ENCODE data around the gene FBXW8.

Gene FBXW8

DNA sequence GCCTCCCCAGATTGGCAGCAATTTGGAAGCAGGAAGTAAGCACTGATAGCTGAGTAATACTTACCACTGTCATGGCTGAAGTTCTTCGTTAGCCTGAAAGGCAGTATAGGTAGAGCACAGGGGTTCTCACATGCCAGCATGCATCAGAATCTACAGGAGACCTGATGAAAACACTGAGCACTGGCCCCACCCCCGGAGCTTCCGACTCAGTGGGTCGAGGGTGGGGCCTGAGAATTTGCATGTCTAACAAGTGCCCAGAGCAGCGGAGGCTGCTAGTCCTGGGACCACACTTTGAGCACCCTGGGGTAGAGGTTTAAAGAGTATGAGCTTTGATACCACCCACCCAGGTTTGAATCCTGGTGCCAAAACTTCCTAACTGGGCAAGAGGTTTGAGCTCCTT, 89.6 kb downstream of the FBXW8 start:
- no peak for DNase-seq

DNA sequence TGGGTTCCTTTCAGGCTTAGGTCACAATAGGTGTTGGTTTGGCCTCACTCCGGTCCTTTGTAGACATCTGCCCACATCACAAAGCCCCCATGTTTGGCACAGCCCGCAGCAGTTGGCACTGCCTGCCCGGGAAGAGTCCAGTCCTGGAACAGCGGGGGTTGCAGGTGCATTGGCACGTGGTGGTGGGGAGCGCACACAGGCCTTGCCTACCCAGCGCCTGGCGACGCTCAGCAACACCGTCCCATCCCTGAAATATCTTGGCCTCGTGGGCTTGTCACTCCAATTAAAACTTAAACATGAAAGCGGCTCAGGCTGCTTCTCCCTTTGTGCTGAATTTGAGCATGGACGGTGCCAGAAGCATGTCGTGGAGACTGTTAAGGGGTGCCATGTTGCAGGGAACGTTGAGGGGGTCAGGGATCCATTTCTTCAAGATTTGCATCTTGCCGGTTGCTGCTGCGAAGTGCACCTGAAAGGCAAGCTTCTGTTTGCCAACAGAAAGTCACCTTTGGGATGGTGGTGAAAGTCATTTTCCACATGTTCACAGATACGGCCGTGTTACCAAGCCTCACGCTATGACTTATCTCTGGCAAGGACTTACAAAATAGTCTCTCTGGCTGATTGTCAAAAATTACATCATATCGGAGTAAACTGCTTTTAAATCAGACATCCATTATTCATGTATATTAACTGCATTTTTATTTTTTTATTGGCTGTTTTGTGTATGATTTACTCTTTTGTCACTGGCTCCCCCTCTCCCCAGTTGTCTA, 91.5 kb downstream of the FBXW8 start:
- no peak for DNase-seq

GRCh38 chr12:117003883-117004404, 93.2 kb downstream of the FBXW8 start:
- DNase-seq, result no peak

GRCh38 chr12:117005417-117006046, 94.8 kb downstream of the FBXW8 start:
- DNase-seq, result no peak

DNA sequence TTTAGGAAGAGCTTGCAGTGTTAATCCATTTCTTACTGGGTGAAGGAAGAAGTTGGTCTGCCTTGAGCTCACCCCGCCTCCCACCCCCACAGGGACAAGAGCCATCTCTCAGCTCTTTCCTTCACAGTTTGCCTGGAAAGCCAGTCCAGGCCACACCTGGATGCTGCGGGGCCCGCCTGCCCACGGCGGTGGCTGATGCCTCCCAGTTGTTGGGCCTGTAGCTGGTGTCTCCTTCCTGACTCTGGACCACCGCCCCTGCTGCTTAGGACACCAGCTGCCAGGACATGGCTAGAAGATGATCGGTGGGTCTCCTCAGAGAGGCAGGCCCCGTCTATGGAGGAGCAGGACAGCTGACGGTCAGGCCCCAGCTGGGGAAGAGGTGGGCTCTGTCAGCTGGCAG, 95.6 kb downstream of the FBXW8 start:
- no peak for DNase-seq

- DNase-seq, result no peak
Observed at GRCh38 chr12:117007577-117007976, 96.8 kb downstream of the FBXW8 start.

GRCh38 chr12:117009759-117010158, 99.0 kb downstream of the FBXW8 start:
- no peak for DNase-seq

DNA sequence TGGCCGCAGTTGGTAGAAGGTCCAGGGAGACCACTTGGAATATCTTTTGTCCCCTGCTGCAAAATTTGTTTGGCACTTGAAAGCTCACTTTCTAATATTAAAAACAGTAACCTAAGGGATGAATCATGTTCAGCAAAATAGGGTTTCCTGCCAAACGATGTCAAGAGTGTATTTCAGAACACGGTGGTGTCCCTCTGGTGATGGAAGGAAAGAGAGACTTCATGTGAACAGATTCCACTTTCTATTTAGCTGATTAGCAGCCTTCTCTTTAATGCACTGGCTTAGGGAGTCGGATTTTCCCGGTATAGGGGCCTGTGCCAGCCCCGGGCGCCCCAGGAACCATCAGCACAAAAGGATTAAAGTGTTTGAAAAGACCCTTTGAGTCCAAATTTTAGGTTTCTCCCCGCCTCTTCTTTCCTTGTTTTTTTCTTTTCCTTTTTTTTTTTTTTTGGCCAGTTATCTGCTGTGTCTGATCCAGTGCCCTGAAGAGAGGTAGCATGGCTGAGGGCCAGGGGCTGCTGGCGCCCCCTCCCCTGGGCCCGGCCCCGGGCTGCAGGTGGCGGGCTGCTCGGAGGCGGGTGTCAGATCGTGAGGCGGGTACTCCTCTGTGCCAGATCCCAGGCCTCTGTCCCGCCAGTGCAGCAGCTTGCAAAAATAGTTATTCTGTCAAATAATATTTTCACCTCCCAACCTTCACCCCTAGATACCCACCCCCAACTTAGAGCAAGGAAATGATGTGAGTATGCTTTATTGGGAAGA, 100.1 kb downstream of the FBXW8 start:
- no peak for DNase-seq

- DNase-seq, result no peak
Observed at GRCh38 chr12:117011988-117012805, 101.4 kb downstream of the FBXW8 start.

DNA sequence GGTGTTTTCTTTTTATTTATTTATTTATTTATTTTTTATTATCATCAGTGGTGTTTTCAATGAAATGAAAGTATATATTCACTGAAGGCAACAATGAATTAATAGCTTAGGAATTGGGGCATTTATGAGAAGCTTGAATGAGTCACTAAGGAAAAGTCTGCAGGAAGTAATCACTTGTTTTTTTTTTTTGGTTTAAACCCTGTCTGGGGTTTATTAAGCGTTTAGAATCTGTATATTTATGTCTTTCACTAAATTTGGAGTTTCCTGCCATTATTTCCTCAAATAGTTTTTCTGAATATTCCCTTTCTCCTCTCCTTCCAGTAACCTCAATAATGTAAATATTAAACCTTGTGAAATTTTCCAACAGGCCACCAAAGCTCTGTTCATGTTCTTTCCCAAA, 103.0 kb downstream of the FBXW8 start:
- no peak for DNase-seq

DNA sequence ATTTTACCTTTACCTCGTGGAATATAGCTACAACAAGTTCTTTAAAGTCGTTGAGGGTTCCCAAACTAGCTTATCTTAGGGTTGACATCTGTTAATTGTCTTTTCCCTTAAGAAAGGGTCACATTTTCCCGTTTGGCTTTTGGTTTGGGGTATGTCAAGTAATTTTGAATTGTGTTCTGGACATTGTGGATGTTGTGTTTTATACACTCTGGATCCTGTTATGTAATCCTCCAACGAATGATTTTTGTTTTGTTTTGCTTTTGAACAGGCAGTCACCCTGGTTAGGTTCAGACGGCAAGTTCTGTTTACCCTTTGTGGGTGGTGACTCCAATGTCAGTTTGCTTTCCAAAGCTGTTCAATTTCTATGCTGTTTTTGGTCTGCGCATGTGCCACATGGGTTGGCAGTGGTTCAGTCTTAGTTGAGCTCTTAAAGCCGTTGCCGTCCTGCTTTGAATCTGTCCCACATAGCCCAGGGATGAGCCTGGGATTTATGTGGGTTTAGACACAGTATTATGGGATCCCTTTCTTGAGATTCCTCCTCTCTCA, 103.7 kb downstream of the FBXW8 start:
- DNase-seq, result no peak

DNA sequence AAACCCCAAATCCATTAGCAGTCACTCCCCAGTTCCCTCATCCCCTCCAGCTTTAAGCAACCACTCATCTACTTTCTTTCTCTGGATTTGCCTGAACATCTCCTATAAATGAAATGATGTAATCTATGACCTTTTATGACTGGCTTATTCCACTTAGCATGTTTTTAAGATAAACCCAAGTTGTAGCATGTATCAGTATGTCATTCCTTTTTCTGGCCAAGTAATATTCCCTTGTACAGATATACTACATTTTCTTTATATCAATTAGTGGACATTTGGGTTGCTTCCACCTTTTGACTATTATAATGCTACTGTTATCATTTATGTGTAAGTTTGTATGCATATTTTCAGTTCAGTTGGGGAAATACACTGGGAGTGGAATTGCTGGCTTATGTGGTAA, 105.1 kb downstream of the FBXW8 start:
- no peak for DNase-seq

GRCh38 chr12:117017807-117018206, 107.1 kb downstream of the FBXW8 start:
- DNase-seq, result no peak

DNA sequence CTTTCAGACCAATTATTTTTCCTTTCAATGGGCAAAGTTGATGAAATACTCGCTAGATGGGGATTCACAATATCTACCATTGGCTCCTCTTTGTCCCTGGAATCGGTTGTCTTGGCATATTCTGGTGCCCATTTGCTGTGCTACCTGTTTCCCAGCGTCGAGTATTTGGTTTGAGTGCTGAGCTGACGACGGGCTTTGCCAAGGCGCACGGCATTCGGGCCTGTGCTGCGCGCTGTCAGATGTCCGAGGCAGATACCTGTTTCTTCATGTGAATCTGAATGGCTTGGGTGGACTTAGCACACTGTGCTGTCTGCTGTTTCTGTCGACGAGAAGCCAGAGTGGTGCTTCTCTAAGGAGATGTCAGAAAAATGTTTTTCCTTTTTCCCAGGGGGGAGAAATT, 107.5 kb downstream of the FBXW8 start:
- no peak for DNase-seq

DNA sequence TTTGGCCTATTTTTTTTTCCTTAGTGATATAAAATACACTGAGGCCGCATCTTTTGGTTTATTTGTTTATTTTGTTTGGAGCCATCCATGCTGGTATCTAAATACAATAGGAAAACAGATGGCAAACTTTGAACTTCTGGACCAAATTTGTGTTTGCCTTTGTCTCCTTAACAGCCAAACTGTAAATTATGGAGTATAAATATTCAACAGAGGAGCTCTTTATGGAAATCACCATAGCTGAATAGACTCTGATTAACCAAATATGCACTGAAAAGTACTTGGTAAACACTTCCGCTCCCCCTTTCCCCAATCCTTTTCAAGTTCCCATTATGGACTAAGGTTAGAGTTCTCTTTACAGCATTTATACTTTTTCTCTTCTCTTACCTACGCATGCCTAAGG, 107.9 kb downstream of the FBXW8 start:
- no peak for DNase-seq

- no peak for DNase-seq
Observed at GRCh38 chr12:117019866-117020265, 109.1 kb downstream of the FBXW8 start.

DNA sequence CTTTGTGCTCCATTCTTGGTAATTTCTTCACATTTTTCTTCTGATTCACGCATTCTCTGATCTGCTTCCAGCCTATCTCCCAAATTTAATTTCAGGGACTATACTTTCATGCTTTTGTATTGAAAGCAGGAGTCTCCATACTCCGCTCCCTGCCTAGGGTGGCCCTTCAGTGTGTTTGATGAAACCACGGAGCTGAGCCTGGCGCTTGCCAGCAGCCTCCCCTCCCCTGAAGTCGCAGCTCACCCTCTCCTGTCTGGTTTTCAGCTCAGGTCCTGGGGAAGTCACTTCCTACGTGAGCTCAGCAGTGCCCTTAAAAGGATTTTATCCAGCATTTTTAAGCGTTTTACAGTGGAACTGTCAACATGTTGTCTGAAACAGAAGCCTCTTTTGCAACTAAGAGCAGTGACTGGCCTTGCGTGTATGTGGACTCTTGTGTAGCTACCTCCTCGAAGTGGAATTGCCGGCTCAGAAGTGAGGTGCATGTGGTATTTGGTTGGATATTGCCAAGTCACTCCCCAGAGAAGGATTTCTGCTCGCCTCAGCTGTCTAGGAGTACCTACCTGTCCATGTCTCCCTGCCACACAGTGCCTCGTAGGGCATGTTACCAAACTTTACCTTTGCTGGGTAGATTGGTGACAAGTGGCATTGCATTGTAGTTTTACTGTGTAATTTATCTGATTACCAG, 109.9 kb downstream of the FBXW8 start:
- DNase-seq, result no peak

GRCh38 chr12:117022465-117022864, 111.7 kb downstream of the FBXW8 start:
- DNase-seq, result no peak

DNA sequence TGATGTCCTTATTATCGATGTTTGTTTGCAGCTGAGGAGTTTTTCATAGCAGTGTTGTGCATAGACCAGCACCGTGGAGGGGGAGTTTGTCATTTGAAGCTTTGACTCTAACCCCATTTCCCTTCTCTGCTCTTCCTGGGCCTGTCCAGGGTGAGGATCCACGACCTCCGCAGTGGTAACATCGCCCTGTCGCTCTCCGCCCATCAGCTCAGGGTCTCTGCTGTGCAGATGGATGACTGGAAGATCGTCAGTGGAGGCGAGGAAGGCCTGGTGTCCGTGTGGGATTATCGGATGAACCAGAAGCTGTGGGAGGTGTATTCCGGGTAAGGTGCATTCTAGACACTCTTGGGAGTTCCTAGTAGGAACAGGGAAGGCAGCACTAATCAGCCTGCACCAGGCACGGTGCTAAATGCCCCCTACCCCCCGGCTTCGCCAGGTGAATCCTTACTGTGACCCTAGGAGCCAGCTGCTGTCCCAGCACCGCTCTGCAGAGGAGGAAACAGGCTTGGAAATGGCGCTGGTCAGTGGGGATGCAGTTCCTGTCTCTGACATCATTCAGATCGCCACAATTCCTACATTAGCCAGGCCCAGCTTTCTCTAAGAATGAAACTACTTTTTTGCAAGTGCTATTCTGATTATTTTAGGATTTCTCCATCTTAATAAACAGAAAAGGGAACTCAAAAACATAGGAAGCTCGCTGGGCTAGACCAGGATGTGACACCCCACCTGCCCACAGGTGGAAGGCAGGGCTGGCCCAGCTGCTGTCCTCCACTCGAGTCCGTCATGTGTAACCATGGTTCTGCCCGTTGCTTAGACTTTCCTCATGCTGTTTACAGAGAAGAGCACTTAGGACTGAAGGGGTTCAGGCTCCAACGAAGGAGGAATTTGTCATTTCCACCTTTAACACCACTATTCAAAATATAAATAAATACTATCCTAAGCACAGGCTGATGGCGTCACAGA, 113.5 kb downstream of the FBXW8 start:
- no peak for DNase-seq

- no peak for DNase-seq
Observed at GRCh38 chr12:117024961-117025480, 114.3 kb downstream of the FBXW8 start.
